WTC11 (cell line): ENCODE results near the gene S100A12. TPM values are rescaled to one million over a fixed set of nuclear protein-coding genes. Genes with fewer than 3 reads are reported as not detected.

ENCODE experiments used
- ATAC-seq: fragments of 200-7000 bp; cut with Tn5 transposase; 2 replicates; pipeline ENCODE4 v1.10.0; 2021; ENCODE audit warnings: mild to moderate bottlenecking, moderate library complexity
- CTCF ChIA-PET: fragments of 300-600 bp; sonication (Branson Sonifier 250); formaldehyde crosslinking; loops from one replicate; lab custom pipeline; 2021; ENCODE audit warnings: antibody characterized with exemption; lab: Charles Lee
- POLR2A ChIA-PET: fragments of 350-600 bp; sonication (Branson Sonifier 250); formaldehyde crosslinking; loops from one replicate; lab custom pipeline; 2021; ENCODE audit warnings: antibody characterized with exemption; lab: Charles Lee
- DNase-seq: peaks from one replicate; pipeline ENCODE4 v3.0.0; 2021; ENCODE audit warnings: low spot score
- H3K27ac Mint-ChIP-seq: 2 replicates; pipeline ENCODE4 v1.8.0; 2021; ENCODE audit warnings: mixed read lengths
- H3K27me3 Mint-ChIP-seq: 2 replicates; pipeline ENCODE4 v1.8.0; 2021; ENCODE audit warnings: low read depth, mild to moderate bottlenecking, moderate library complexity, mixed read lengths
- H3K36me3 Mint-ChIP-seq: 2 replicates; pipeline ENCODE4 v1.8.0; 2021; ENCODE audit warnings: mixed read lengths
- H3K4me1 Mint-ChIP-seq: 2 replicates; pipeline ENCODE4 v1.8.0; 2022; ENCODE audit warnings: mixed read lengths
- H3K4me3 Mint-ChIP-seq: 2 replicates; pipeline ENCODE4 v1.8.0; 2021; ENCODE audit warnings: mild to moderate bottlenecking, moderate library complexity, mixed read lengths
- H3K9me3 Mint-ChIP-seq: 2 replicates; pipeline ENCODE4 v1.8.0; 2021; ENCODE audit warnings: mixed read lengths
- CBFB ChIP-seq: sonication (generic); formaldehyde crosslinking; IDR thresholded peaks from 2 replicates; pipeline ENCODE4 v1.8.1; 2022; ENCODE audit warnings: mild to moderate bottlenecking, low read depth, missing genetic modification reagents
- NFATC4 ChIP-seq: fragments of 250-450 bp; sonication (Bioruptor Pico); IDR thresholded peaks from 2 replicates; pipeline ENCODE4 v1.9.0; 2021; ENCODE audit warnings: mild to moderate bottlenecking
- NR2C2 ChIP-seq: sonication (generic); formaldehyde crosslinking; IDR thresholded peaks from 2 replicates; pipeline ENCODE4 v1.8.0; 2022; ENCODE audit warnings: mild to moderate bottlenecking, missing genetic modification reagents
- PRRX2 ChIP-seq: fragments of 250-450 bp; sonication (Bioruptor Pico); IDR thresholded peaks from 2 replicates; pipeline ENCODE4 v1.8.0; 2021; ENCODE audit warnings: mild to moderate bottlenecking
- SMAD3 ChIP-seq: sonication (generic); formaldehyde crosslinking; IDR thresholded peaks from 2 replicates; pipeline ENCODE4 v1.8.0; 2022; ENCODE audit warnings: missing genetic modification reagents, mild to moderate bottlenecking, borderline replicate concordance
- TEAD4 ChIP-seq: sonication (generic); formaldehyde crosslinking; IDR thresholded peaks from 2 replicates; pipeline ENCODE4 v1.8.0; 2022; ENCODE audit warnings: mild to moderate bottlenecking, missing genetic modification reagents
- ZNF138 ChIP-seq: sonication (generic); formaldehyde crosslinking; conservative IDR thresholded peaks from 2 replicates; pipeline ENCODE4 v1.8.1; 2022; ENCODE audit warnings: mild to moderate bottlenecking, moderate library complexity, missing genetic modification reagents
- total RNA-seq: library from RNA; stranded (reverse); gene quantifications from 3 replicates; pipeline ENCODE4 v1.2.3, GENCODE V29; 2021
- TF ChIP-seq, protein P1 (sequence below): fragments of 250-450 bp; sonication (Bioruptor Pico); IDR thresholded peaks from 2 replicates; pipeline ENCODE4 v1.8.0; 2021; ENCODE audit warnings: mild to moderate bottlenecking
- TF ChIP-seq, protein P2 (sequence below): fragments of 250-450 bp; sonication (Bioruptor Pico); IDR thresholded peaks from 2 replicates; pipeline ENCODE4 v2.1.2; 2022; ENCODE audit warnings: mild to moderate bottlenecking, moderate library complexity
- TF ChIP-seq, protein P3 (sequence below): fragments of 250-450 bp; sonication (Bioruptor Pico); IDR thresholded peaks from 2 replicates; pipeline ENCODE4 v1.9.0; 2021; ENCODE audit warnings: mild to moderate bottlenecking, borderline replicate concordance
- TF ChIP-seq, protein P4 (sequence below): sonication (generic); formaldehyde crosslinking; IDR thresholded peaks from 2 replicates; pipeline ENCODE4 v1.8.1; 2022; ENCODE audit warnings: low read depth, missing genetic modification reagents, borderline replicate concordance
- TF ChIP-seq, protein P5 (sequence below): sonication (generic); formaldehyde crosslinking; IDR thresholded peaks from 2 replicates; pipeline ENCODE4 v1.8.0; 2023; ENCODE audit warnings: missing genetic modification reagents, mild to moderate bottlenecking, borderline replicate concordance
- TF ChIP-seq, protein P6 (sequence below): sonication (generic); formaldehyde crosslinking; IDR thresholded peaks from 2 replicates; pipeline ENCODE4 v1.8.0; 2022; ENCODE audit warnings: missing genetic modification reagents
- TF ChIP-seq, protein P7 (sequence below): sonication (generic); formaldehyde crosslinking; IDR thresholded peaks from 2 replicates; pipeline ENCODE4 v1.8.0; 2022; ENCODE audit warnings: mild to moderate bottlenecking, missing genetic modification reagents

Gene S100A12
- total RNA-seq, 1 experiment from 2014 or later = not detected

DNA sequence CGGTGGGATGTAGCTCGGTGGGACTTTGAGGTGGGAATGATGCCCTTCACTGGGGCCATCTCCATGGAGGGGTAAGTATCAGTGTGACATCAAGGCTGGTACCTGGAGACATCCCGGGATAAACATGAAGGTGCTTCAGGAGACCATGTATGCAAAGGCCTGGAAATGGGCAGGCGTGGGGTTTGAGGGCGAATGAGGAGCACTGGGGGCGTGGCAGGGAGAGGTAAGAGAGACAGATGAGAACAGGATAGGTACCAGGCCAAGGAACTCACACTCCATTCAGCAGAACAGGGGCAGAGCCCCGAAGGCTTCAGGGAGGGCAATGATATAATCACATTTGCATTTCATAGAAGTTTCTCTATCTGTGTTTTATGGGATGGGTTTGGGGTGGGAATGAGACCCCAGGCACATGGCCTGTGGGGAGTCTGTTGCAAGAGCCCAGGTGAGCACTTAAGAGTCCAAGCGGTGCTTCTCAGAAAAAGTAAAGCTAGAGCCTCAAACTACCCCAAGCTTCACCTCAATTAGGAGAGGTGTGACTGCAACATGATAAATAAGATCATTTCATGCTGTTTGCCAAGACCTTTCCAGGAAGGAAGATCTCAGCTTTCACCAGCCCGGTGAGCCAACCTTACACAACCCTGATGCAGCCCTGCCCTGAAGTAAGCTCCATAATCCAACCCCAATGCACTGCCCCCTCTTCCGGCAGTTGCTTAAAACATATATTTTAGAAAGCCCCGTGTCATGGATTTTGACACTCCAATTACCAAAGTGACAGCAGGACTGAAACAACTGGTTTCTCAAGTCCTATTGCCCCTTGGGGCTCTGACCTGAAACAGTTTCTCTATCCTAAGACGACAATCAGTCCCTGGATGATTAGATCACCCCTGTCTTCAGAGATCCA is 10.4 kb downstream of the S100A12 start:
- DNase-seq (no peak), ATAC-seq (no peak)
- H3K9me3 Mint-ChIP-seq = no peaks in the 10 kb centered on the region
- CTCF ChIA-PET = interaction anchor here (0.6 to 3.2 kb wide), 3 partner anchors 9 to 460 kb away, joined by 3 to 14 read pairs (median 4); partner anchors contain the start of gene S100A13
- POLR2A ChIA-PET = no interaction called here
- no peaks in the 10 kb centered on the region; the same call in none of the 2 replicates for H3K27me3 Mint-ChIP-seq
- H3K4me1 Mint-ChIP-seq = no peaks in the 10 kb centered on the region
- no peak overlapping the region for H3K27ac Mint-ChIP-seq
- H3K36me3 Mint-ChIP-seq = no peaks in the 10 kb centered on the region
- H3K4me3 Mint-ChIP-seq = no peak overlapping the region
- TF ChIP-seq NR2C2 (CRISPR knock-in tag) (no peak), TEAD4 (CRISPR knock-in tag) (no peak)
- TF ChIP-seq, all 79 proteins: peak for 0

DNA sequence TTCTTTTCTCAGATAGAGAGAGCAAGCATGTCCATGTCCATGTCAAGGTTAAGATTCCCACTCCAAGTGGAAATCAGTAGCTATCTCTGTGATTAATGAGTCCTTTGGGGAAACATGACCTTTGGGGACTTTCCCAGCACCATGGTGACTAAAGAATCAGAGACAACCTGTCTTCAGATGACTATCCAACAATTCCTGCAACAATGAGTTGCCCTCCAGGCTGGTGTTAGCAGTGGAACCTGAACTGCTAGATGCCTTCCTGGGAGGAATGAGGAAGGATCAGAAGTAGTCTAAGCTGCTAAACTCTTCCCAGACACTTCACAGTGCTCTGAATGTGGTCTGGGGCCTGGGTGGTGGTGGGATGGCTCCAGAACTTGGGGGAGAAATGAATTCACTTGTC is 11.3 kb downstream of the S100A12 start:
- ATAC-seq (no peak), DNase-seq (no peak)
- ChIA-PET CTCF (interaction anchor here (3.2 kb wide), 1 partner anchor 9 kb away, joined by 14 read pairs; no protein-coding TSS in a partner anchor), POLR2A (no interaction called here)
- H3K36me3 Mint-ChIP-seq = no peaks in the 10 kb centered on the region
- H3K4me3 Mint-ChIP-seq = no peak overlapping the region
- H3K27ac Mint-ChIP-seq = no peak overlapping the region
- H3K4me1 Mint-ChIP-seq = no peaks in the 10 kb centered on the region
- no peaks in the 10 kb centered on the region for H3K9me3 Mint-ChIP-seq
- H3K27me3 Mint-ChIP-seq = no peaks in the 10 kb centered on the region; the same call in 1 of the 2 replicates
- TF ChIP-seq TEAD4 (CRISPR knock-in tag) = no peak
- TF ChIP-seq SMAD3 (CRISPR knock-in tag) = no peak
- TF ChIP-seq, protein P1, sequence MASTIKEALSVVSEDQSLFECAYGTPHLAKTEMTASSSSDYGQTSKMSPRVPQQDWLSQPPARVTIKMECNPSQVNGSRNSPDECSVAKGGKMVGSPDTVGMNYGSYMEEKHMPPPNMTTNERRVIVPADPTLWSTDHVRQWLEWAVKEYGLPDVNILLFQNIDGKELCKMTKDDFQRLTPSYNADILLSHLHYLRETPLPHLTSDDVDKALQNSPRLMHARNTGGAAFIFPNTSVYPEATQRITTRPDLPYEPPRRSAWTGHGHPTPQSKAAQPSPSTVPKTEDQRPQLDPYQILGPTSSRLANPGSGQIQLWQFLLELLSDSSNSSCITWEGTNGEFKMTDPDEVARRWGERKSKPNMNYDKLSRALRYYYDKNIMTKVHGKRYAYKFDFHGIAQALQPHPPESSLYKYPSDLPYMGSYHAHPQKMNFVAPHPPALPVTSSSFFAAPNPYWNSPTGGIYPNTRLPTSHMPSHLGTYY (CRISPR knock-in tag) = no peak
- TF ChIP-seq ZNF138 (CRISPR knock-in tag) = no peak
- no peak for TF ChIP-seq CBFB (CRISPR knock-in tag)
- TF ChIP-seq, protein P2, sequence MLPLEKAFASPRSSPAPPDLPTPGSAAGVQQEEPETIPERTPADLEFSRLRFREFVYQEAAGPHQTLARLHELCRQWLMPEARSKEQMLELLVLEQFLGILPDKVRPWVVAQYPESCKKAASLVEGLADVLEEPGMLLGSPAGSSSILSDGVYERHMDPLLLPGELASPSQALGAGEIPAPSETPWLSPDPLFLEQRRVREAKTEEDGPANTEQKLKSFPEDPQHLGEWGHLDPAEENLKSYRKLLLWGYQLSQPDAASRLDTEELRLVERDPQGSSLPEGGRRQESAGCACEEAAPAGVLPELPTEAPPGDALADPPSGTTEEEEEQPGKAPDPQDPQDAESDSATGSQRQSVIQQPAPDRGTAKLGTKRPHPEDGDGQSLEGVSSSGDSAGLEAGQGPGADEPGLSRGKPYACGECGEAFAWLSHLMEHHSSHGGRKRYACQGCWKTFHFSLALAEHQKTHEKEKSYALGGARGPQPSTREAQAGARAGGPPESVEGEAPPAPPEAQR (CRISPR knock-in tag) = no peak
- TF ChIP-seq, protein P3, sequence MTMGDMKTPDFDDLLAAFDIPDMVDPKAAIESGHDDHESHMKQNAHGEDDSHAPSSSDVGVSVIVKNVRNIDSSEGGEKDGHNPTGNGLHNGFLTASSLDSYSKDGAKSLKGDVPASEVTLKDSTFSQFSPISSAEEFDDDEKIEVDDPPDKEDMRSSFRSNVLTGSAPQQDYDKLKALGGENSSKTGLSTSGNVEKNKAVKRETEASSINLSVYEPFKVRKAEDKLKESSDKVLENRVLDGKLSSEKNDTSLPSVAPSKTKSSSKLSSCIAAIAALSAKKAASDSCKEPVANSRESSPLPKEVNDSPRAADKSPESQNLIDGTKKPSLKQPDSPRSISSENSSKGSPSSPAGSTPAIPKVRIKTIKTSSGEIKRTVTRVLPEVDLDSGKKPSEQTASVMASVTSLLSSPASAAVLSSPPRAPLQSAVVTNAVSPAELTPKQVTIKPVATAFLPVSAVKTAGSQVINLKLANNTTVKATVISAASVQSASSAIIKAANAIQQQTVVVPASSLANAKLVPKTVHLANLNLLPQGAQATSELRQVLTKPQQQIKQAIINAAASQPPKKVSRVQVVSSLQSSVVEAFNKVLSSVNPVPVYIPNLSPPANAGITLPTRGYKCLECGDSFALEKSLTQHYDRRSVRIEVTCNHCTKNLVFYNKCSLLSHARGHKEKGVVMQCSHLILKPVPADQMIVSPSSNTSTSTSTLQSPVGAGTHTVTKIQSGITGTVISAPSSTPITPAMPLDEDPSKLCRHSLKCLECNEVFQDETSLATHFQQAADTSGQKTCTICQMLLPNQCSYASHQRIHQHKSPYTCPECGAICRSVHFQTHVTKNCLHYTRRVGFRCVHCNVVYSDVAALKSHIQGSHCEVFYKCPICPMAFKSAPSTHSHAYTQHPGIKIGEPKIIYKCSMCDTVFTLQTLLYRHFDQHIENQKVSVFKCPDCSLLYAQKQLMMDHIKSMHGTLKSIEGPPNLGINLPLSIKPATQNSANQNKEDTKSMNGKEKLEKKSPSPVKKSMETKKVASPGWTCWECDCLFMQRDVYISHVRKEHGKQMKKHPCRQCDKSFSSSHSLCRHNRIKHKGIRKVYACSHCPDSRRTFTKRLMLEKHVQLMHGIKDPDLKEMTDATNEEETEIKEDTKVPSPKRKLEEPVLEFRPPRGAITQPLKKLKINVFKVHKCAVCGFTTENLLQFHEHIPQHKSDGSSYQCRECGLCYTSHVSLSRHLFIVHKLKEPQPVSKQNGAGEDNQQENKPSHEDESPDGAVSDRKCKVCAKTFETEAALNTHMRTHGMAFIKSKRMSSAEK (CRISPR knock-in tag) = no peak
- TF ChIP-seq PRRX2 = no peak
- TF ChIP-seq, protein P4, sequence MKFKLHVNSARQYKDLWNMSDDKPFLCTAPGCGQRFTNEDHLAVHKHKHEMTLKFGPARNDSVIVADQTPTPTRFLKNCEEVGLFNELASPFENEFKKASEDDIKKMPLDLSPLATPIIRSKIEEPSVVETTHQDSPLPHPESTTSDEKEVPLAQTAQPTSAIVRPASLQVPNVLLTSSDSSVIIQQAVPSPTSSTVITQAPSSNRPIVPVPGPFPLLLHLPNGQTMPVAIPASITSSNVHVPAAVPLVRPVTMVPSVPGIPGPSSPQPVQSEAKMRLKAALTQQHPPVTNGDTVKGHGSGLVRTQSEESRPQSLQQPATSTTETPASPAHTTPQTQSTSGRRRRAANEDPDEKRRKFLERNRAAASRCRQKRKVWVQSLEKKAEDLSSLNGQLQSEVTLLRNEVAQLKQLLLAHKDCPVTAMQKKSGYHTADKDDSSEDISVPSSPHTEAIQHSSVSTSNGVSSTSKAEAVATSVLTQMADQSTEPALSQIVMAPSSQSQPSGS (CRISPR knock-in tag) = no peak
- TF ChIP-seq, protein P5, sequence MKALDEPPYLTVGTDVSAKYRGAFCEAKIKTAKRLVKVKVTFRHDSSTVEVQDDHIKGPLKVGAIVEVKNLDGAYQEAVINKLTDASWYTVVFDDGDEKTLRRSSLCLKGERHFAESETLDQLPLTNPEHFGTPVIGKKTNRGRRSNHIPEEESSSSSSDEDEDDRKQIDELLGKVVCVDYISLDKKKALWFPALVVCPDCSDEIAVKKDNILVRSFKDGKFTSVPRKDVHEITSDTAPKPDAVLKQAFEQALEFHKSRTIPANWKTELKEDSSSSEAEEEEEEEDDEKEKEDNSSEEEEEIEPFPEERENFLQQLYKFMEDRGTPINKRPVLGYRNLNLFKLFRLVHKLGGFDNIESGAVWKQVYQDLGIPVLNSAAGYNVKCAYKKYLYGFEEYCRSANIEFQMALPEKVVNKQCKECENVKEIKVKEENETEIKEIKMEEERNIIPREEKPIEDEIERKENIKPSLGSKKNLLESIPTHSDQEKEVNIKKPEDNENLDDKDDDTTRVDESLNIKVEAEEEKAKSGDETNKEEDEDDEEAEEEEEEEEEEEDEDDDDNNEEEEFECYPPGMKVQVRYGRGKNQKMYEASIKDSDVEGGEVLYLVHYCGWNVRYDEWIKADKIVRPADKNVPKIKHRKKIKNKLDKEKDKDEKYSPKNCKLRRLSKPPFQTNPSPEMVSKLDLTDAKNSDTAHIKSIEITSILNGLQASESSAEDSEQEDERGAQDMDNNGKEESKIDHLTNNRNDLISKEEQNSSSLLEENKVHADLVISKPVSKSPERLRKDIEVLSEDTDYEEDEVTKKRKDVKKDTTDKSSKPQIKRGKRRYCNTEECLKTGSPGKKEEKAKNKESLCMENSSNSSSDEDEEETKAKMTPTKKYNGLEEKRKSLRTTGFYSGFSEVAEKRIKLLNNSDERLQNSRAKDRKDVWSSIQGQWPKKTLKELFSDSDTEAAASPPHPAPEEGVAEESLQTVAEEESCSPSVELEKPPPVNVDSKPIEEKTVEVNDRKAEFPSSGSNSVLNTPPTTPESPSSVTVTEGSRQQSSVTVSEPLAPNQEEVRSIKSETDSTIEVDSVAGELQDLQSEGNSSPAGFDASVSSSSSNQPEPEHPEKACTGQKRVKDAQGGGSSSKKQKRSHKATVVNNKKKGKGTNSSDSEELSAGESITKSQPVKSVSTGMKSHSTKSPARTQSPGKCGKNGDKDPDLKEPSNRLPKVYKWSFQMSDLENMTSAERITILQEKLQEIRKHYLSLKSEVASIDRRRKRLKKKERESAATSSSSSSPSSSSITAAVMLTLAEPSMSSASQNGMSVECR (CRISPR knock-in tag) = no peak
- TF ChIP-seq, protein P6, sequence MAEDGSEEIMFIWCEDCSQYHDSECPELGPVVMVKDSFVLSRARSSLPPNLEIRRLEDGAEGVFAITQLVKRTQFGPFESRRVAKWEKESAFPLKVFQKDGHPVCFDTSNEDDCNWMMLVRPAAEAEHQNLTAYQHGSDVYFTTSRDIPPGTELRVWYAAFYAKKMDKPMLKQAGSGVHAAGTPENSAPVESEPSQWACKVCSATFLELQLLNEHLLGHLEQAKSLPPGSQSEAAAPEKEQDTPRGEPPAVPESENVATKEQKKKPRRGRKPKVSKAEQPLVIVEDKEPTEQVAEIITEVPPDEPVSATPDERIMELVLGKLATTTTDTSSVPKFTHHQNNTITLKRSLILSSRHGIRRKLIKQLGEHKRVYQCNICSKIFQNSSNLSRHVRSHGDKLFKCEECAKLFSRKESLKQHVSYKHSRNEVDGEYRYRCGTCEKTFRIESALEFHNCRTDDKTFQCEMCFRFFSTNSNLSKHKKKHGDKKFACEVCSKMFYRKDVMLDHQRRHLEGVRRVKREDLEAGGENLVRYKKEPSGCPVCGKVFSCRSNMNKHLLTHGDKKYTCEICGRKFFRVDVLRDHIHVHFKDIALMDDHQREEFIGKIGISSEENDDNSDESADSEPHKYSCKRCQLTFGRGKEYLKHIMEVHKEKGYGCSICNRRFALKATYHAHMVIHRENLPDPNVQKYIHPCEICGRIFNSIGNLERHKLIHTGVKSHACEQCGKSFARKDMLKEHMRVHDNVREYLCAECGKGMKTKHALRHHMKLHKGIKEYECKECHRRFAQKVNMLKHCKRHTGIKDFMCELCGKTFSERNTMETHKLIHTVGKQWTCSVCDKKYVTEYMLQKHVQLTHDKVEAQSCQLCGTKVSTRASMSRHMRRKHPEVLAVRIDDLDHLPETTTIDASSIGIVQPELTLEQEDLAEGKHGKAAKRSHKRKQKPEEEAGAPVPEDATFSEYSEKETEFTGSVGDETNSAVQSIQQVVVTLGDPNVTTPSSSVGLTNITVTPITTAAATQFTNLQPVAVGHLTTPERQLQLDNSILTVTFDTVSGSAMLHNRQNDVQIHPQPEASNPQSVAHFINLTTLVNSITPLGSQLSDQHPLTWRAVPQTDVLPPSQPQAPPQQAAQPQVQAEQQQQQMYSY (CRISPR knock-in tag) = no peak
- TF ChIP-seq NFATC4 (CRISPR knock-in tag) = no peak
- TF ChIP-seq, protein P7, sequence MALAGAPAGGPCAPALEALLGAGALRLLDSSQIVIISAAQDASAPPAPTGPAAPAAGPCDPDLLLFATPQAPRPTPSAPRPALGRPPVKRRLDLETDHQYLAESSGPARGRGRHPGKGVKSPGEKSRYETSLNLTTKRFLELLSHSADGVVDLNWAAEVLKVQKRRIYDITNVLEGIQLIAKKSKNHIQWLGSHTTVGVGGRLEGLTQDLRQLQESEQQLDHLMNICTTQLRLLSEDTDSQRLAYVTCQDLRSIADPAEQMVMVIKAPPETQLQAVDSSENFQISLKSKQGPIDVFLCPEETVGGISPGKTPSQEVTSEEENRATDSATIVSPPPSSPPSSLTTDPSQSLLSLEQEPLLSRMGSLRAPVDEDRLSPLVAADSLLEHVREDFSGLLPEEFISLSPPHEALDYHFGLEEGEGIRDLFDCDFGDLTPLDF (CRISPR knock-in tag) = no peak
